Mucosa of descending colon (tissue), 3 donors: ENCODE measurements around the gene ANKRD44. TPM values are rescaled to one million over a fixed set of nuclear protein-coding genes. Genes with fewer than 3 reads are reported as not detected.

Source experiments
- ATAC-seq: fragments of 200-7000 bp; cut with Tn5 transposase; one replicate; pipeline ENCODE4 v1.9.1; 2020; ENCODE audit warnings: mild to moderate bottlenecking, moderate library complexity
- DNase-seq, 3 donors: peaks; one replicate each; pipeline ENCODE4 v3.0.0-alpha.2; 2020
- H3K36me3 ChIP-seq: fragments of 200-600 bp; one replicate; pipeline ENCODE4 v1.8.0; 2021; ENCODE audit warnings: low read depth, mild to moderate bottlenecking
- H3K4me1 ChIP-seq: fragments of 200-600 bp; one replicate; pipeline ENCODE4 v1.8.0; 2021; ENCODE audit warnings: low read depth, mild to moderate bottlenecking
- H3K4me3 ChIP-seq: fragments of 200-600 bp; one replicate; pipeline ENCODE4 v1.8.0; 2021; ENCODE audit warnings: mild to moderate bottlenecking
- H3K9me3 ChIP-seq: fragments of 200-600 bp; one replicate; pipeline ENCODE4 v1.8.0; 2021; ENCODE audit warnings: mild to moderate bottlenecking
- intact Hi-C, 2 donors: fragments of 100-400 bp; cut with DNase I in 1 of 2; cut with micrococcal nuclease in 1 of 2; formaldehyde crosslinking; loops; one replicate each; pipeline versions ENCODE4 v1.11.0 to v1.11.1; 2022; cut with DNase I, micrococcal nuclease
- long read RNA-seq, 2 donors: library from polyadenylated mRNA; unstranded; transcript quantifications; one replicate each; pipeline ENCODE4 v2.0.0, GENCODE V29; 2019 to 2021
- total RNA-seq, 3 donors: library from RNA; stranded (reverse); fragmentation: NEBNext Ultra II Directional in 2 of 3; extraction: Animal tissue kit (Norgen Biotek cat#: 25700) in 2 of 3; gene quantifications; one replicate each; pipeline versions ENCODE4 v1.2.1 to v1.2.4, GENCODE V29; 2021 to 2023
- TF ChIP-seq, protein P1 (sequence below): fragments of 200-600 bp; IDR thresholded peaks from one replicate; pipeline ENCODE4 v1.8.0; 2022; ENCODE audit warnings: antibody characterized with exemption, mild to moderate bottlenecking
- donor health status: DM: no; HTN: no; CAD: no; lungs with moderate emphysema.
- donor health status: DM: no; HTN: no; CAD: no.
- donor health status: DM: no; HTN: yes; CAD: no.

ANKRD44 gene
- 10 to 100 TPM in 2 of 3 donors, 1 to 10 TPM in 1; 9.7 to 25.7 (median 13.7) TPM for total RNA-seq
- long read RNA-seq, donor 1, full-length matches to known transcripts: 7 of 10 reads
- long read RNA-seq, donor 1, partial matches to known transcripts: 0 of 10 reads
- long read RNA-seq, donor 1, other reads (novel, unspliced or antisense): 3 of 10 reads
- long read RNA-seq, donor 2, partial matches to known transcripts: 0 of 2 reads
- long read RNA-seq, donor 2, other reads (novel, unspliced or antisense): 0 of 2 reads

DNA sequence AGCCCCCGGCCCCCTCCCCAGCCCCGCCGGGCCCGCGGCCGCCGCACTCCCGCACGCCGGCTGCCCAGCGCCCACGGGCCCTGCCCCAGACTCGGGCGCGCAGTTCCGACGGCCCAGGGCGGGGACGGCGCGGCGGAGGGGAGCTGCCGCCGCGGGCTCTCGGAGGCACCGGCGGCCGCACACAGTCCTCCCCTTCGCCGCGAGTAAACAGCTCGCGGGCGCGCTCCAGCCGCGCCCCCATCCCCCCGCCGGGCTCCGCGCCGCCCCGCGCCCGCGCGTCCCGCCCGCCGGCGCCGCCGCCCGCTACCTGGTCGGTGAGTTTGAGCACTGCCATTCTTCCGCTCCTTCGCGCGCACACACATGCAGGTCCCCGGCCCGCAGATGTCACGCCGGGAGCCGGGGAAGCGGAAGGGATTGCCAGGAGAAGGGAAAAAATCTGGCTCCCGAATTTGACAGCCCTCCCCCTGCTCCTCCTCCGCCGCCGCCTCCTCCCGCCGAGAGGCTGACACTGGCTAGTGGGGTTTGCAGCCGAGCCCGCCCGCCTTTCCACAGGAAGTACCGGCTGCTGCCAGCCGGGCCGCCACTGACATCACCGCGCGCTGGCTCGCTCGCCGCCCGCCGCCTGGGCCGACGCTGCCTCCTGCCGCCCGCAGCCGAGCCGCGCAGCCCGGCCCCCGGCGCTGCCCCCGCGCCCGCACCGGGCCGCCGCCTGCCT, at the start of gene ANKRD44:
Gene ANKRD44, minus strand, starts transcription at position 510 of the 715 bp plus-strand sequence. Its CDS starts 176 bp downstream, at position 334.
- H3K9me3 ChIP-seq: no peaks in the 10 kb centered on the region
- H3K36me3 ChIP-seq: no peaks in the 10 kb centered on the region
- TF ChIP-seq, protein P1, sequence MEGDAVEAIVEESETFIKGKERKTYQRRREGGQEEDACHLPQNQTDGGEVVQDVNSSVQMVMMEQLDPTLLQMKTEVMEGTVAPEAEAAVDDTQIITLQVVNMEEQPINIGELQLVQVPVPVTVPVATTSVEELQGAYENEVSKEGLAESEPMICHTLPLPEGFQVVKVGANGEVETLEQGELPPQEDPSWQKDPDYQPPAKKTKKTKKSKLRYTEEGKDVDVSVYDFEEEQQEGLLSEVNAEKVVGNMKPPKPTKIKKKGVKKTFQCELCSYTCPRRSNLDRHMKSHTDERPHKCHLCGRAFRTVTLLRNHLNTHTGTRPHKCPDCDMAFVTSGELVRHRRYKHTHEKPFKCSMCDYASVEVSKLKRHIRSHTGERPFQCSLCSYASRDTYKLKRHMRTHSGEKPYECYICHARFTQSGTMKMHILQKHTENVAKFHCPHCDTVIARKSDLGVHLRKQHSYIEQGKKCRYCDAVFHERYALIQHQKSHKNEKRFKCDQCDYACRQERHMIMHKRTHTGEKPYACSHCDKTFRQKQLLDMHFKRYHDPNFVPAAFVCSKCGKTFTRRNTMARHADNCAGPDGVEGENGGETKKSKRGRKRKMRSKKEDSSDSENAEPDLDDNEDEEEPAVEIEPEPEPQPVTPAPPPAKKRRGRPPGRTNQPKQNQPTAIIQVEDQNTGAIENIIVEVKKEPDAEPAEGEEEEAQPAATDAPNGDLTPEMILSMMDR: no peak
- H3K4me1 ChIP-seq: peaks cover 6% of the 10 kb centered on the region
- peak within 1 kb of the TSS; percentile 40 for H3K4me3 ChIP-seq
- intact Hi-C loops: no loop called here
- DNase-seq: peak; percentile 86 to 95 (median 90)
- peak; percentile 92 for ATAC-seq

DNA sequence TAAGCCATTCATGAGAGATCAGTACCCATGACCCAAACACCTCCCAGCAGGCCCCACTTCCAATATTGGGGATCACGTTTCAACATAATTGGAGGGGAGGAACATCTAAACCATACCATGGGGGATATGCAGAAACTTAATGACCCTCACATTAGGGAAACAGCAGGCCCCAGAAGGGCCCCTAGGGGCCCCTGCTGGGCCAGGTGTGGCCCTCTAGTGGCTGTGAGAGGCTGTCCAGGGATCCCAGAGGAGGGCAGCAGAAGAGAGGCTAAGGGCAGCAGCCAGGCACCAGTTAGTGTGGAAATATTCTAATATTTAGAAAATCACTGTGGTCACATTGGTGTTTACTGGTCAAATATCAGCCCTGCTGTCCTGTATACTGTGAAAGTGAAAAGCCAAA, 49.3 kb upstream of the ANKRD44 start:
- Histone ChIP-seq H3K4me3 (no peak overlapping the region), H3K4me1 (no peaks in the 10 kb centered on the region), H3K9me3 (no peaks in the 10 kb centered on the region), H3K36me3 (no peaks in the 10 kb centered on the region)
- TF ChIP-seq, protein P1: no peak
- DNase-seq: no peak
- peak; percentile 26 for ATAC-seq
- intact Hi-C loops: no loop called here

- Histone ChIP-seq H3K4me1 (no peaks in the 10 kb centered on the region), H3K4me3 (no peak overlapping the region), H3K9me3 (no peaks in the 10 kb centered on the region), H3K36me3 (no peaks in the 10 kb centered on the region)
- intact Hi-C loops: no loop called here
- ATAC-seq (no peak), DNase-seq (no peak)
- TF ChIP-seq, protein P1: no peak
Observed at GRCh38 chr2:197358931-197359330, 48.4 kb upstream of the ANKRD44 start.

GRCh38 chr2:197357986-197358385, 47.4 kb upstream of the ANKRD44 start:
- ATAC-seq (no peak), DNase-seq (no peak)
- TF ChIP-seq, protein P1: no peak
- Histone ChIP-seq H3K4me1 (no peaks in the 10 kb centered on the region), H3K36me3 (no peaks in the 10 kb centered on the region), H3K4me3 (no peak overlapping the region), H3K9me3 (no peaks in the 10 kb centered on the region)
- intact Hi-C loops: no loop called here

GRCh38 chr2:197356136-197356535, 45.6 kb upstream of the ANKRD44 start:
- Histone ChIP-seq H3K4me3 (no peak overlapping the region), H3K9me3 (no peaks in the 10 kb centered on the region), H3K36me3 (no peaks in the 10 kb centered on the region), H3K4me1 (no peaks in the 10 kb centered on the region)
- intact Hi-C loops: no loop called here
- no peak for ATAC-seq
- DNase-seq: no peak
- TF ChIP-seq, protein P1: no peak
